NCI-H345 treated with DMSO at 0.1 percent for 48 hours (cell line): Measurements from ENCODE around the gene TEX29.

ENCODE experiments used
- DNase-seq: peaks from one replicate; lab custom pipeline; 2025; ENCODE audit not compliant: unreplicated experiment; lab: John Stamatoyannopoulos, UW

The TEX29 gene

DNA sequence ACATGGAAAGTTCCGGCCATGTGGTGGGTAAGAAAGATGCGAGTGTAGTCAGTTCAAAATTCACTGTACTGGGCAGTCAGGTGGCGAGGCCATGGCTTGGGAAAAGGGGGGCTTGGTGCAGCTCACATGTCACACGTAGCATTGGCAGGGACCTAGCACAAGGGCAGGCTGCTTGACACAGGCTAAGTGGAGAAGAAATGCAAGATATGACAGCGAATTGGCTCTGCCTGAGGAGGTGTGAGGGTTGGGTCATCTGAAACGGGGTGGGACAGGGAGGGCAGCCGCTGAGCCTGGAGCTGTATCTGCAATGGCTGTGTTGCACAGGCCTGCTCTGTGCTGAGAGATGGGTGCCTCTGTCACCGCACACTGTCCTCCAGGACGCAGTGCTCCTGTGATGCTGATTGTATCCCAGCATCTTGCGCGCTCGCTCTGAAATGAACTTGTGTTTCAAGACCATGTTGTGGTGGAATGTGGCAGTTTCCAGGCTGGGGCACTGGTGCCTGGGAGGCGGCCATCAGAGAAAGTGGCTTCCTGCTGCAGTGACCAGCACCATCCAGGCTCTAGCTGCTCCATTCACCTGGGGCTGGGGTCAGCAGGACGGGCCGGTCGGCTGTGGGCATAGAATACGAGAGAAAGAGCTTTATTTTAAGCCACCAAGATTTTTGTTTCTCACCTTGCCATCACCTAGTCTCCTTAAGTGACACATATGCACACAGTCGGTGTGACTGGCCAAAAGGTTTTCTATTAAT, 70.3 kb downstream of the TEX29 start:
- DNase-seq, result no peak

DNA sequence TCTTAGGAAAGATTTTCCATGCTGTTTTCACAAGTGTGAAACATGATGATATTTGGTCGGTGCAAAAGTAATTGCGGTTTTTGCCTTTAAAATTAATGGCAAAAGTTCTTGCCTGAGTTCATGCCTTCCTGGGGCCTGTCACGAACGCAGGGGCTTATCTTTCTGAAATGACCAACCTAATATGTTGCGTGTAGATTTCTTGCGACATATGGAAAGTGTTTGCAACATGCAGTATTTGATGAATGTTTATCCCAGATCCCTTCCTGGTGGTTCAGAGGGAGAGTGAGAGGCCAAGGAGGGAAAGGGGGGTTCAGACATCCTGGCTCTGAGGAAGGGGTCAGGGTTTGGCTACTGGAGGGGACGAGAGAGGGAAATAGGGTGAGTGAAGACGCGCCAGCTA, 72.0 kb downstream of the TEX29 start:
- no peak for DNase-seq

DNA sequence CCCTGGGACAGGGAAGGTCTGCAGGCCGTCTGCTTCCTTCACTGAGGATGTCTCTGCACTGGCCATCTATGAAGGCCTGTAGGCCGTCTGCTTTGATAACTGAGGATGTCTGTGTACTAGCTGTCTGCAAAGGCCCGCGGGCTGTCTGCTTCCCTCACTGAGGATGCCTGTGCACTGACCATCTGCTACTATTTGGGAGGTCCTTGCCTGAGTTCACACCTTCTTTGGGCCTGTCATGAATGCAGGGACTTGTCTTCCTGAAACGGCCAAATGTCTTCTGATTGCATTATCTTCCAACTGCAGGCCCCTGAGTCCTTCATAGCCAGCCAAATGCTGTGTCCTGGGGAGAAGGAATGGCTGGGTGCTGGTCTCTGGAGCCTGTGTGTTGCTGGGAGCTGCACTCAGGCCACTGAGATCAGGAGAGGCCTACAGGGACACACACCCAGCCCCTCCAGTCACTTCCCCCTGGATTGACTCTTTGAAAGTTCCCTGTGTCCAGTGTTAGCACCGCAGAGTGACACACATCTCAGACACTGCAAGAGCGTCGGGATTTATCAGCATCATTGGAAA, 72.9 kb downstream of the TEX29 start:
- DNase-seq, result no peak
